WI38 (cell line): ENCODE results near the gene HS3ST5.

ENCODE experiments used
- H3K4me3 ChIP-seq: 2 replicates; pipeline ENCODE4 v1.5.1; 2011; ENCODE audit warnings: low read depth, mild to moderate bottlenecking, control low read depth, low read length
- TF ChIP-seq, protein P1 (sequence below): IDR thresholded peaks from 2 replicates; pipeline ENCODE4 v1.5.1; 2012; ENCODE audit warnings: low read depth, mild to moderate bottlenecking, control low read depth, low read length

Gene HS3ST5

DNA sequence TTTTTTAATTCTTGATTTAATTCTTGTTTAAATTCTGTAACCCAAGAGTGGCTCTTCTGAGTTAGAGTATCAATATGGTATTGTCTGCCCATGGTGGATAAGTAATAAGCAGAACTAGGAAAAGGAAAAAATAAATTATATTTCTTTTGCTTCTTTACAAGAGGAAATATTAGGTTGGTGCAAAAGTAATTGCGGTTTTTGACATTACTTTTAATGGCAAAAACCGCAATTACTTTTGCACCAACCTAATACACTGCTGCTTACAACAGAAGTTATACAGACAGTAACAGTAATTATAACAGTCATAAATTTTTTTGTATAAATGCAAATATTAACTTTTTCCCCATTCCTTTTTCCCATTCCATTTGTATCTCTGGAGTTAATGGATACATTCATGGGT, 65.6 kb downstream of the HS3ST5 start:
- TF ChIP-seq, protein P1, sequence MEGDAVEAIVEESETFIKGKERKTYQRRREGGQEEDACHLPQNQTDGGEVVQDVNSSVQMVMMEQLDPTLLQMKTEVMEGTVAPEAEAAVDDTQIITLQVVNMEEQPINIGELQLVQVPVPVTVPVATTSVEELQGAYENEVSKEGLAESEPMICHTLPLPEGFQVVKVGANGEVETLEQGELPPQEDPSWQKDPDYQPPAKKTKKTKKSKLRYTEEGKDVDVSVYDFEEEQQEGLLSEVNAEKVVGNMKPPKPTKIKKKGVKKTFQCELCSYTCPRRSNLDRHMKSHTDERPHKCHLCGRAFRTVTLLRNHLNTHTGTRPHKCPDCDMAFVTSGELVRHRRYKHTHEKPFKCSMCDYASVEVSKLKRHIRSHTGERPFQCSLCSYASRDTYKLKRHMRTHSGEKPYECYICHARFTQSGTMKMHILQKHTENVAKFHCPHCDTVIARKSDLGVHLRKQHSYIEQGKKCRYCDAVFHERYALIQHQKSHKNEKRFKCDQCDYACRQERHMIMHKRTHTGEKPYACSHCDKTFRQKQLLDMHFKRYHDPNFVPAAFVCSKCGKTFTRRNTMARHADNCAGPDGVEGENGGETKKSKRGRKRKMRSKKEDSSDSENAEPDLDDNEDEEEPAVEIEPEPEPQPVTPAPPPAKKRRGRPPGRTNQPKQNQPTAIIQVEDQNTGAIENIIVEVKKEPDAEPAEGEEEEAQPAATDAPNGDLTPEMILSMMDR, result no peak
- H3K4me3 ChIP-seq, result no peak overlapping the region

DNA sequence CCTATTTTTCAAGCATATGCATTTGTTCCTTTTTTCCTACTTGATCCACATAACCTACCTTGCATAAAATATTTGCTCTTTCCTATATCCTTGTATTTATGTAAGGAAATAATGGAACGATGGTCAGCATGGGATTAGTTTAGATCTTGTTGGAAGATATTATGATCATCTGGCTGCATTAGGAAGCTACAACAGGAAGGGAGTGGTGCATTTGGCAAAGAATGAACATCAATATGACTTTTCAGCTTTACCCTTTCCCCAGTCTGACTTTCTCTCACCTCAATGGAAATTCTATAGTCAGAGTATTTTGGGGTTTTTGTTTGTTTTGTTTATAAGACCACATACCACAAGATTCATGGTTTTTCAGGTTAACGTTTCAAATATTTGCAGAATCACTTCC, 66.0 kb downstream of the HS3ST5 start:
- TF ChIP-seq, protein P1, result no peak
- H3K4me3 ChIP-seq, result no peak overlapping the region

DNA sequence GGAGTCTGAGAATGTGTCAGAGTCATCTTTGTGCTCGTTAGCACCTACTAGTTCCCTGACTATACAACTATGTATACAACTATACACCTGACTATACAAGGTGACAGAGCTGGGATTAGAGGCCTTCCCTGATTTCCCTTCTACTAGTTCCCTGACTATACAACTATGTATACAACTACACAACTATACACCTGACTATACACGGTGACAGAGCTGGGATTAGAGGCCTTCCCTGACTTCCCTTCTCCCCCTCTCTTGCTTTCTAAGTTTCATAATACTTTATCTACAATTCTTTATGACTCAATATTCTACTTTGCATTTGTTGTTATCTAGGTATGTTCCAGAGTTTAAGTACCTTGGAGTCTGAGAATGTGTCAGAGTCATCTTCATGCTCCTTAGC, 68.0 kb downstream of the HS3ST5 start:
- no peak overlapping the region for H3K4me3 ChIP-seq
- TF ChIP-seq, protein P1, result no peak

DNA sequence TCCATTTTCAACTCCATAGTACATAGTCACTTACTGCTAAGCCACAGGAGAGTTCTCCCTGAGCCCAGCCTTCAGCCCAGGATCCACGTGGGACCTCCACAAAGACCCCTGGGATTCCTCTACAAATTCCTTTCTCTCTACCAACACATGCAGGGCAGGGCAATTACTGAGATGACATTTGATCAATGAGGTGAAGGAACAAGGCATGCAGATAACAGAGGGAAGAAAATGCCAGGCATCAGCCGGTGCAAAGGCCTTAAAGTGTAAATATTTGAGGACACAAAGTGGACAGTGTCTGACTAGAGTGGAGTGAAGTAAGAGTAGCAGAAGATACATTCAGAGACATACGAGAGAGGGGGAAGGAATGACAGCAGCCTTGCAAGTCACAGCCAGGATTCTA, 70.2 kb downstream of the HS3ST5 start:
- TF ChIP-seq, protein P1, result no peak
- no peak overlapping the region for H3K4me3 ChIP-seq

DNA sequence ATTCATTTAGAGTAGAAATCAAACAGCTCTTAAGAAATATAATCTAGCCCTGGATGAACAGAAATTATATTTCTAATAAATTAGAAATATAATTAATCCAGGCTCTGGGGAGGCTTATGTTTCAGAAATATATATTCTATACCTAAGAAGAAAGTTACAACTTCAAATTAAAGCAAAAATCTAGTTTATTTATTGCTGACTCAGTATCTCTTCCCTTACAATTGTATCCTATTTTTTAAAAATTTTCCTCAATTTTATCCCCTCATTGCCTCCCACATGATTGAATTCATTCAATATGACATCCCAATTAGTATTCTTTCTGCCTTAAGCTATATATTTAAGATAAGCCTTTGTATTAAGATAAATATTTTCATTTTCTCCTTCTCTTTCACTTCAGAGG, 71.4 kb downstream of the HS3ST5 start:
- TF ChIP-seq, protein P1, result no peak
- no peak overlapping the region for H3K4me3 ChIP-seq

DNA sequence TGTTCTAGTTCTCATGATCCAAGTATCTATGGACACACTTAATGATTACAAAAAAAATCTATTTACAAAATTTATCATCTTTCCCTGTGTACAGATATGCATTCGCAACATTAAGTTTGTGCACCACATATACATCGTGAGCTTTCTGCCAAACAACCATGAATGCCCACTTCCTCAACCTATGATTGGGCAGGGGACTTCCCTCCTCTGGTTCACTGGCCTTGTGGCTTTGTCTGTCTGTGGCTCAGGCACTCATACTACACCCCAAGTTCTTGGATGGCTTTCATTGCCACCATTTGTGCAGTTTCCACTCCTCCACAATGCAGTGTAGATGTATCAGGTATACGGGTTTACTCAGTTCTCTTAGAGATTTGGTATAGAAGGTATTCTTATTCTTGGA, 74.9 kb downstream of the HS3ST5 start:
- no peak overlapping the region for H3K4me3 ChIP-seq
- TF ChIP-seq, protein P1, result no peak

DNA sequence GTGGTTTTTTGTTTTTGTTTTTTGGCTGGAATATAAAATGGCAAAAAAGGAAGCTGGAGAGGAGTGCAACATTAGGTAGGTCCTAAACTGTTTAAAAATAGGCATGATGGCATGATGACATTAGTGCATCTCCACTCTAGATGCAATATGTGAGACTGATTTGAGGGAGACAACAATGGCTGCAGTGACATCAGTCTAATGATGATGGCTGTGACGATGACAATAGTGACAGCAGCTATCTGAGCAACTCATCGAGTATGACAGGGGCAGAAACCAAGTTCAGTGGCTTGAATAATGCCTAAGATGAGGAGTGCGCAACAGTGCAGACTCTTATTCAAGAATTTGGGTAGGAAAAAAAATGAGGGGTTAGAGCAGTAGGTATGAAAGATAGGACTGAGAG, 82.0 kb downstream of the HS3ST5 start:
- TF ChIP-seq, protein P1, result no peak
- H3K4me3 ChIP-seq, result no peak overlapping the region
